ENCODE results near the gene ADSS1.

Gene ADSS1

DNA sequence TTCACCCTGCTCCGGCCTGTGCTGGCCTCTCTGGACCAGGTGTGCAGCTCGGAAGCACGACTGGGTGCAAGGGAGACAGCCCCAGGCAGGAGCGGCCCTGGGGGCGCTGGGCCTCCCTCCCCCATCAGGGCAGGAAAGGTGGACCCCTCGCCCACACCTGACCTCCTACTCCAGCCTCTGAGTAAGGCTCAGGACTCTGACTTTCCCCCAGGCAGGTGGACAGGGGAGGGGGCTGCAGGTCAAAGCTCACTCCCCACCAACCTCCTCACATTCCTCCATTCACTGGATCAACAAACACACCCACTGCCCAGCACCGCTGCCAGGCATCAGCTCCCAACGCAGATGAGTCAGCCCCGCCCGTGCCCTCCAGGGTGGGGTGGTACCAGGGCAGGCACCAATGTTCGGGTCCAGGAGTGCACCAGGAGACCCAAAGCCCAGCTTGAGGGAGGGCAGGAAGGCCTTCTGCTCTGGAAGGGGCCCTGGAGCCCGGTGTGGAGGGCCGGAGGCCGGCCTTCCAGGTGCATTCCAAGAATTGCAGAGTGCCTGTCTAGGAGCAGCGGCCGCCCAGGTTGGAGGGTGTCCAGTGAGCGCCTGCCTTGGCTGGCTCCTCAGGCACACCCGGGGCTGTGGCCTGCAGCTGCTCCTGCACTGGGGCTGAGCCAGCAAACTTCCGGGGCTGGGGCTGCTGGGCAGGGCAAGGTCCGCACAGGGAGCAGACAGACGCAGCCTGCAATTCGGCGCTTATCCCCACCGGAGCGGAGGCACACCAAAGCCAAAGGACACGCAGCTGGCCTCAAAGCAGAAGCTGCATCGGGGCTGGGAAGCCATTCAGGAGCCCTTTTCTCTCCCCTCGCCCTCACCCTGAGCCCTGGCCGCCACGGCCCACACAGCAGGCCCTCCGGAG lies 36.2 kb upstream of the ADSS1 start:
- peak in 2 of 4 experiments; percentile 26 to 32 for DNase-seq

DNA sequence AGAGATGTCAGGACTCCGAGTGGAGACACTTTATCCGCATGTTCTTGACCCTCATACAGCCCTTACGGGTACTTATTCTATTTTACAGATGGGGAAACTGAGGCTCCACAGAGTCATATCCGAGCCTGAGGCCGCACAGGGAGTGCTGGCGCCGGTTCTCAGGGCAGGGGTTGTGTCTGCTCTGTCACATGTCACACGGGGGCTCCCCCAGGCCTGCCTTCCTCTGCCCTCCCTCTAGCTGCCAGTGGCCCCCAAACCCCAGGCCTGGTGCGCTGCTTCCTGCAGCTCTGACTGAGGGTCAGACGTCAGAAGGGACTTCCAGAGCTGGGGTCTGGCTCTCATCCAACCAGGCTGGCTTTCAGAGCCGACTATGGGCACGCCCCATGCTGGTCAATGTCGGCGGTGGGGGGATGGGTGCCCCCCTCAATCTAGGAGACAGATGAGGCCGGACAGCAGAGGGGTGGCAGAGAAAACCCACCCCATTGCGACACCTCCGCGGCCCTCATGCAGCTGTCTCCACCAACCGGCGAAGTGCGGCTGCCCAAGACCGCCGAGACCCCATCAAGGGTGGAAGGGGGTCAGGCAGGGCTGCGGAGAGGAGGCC lies 35.4 kb upstream of the ADSS1 start:
- peak; percentile 25 to 59 (median 46) for DNase-seq

DNA sequence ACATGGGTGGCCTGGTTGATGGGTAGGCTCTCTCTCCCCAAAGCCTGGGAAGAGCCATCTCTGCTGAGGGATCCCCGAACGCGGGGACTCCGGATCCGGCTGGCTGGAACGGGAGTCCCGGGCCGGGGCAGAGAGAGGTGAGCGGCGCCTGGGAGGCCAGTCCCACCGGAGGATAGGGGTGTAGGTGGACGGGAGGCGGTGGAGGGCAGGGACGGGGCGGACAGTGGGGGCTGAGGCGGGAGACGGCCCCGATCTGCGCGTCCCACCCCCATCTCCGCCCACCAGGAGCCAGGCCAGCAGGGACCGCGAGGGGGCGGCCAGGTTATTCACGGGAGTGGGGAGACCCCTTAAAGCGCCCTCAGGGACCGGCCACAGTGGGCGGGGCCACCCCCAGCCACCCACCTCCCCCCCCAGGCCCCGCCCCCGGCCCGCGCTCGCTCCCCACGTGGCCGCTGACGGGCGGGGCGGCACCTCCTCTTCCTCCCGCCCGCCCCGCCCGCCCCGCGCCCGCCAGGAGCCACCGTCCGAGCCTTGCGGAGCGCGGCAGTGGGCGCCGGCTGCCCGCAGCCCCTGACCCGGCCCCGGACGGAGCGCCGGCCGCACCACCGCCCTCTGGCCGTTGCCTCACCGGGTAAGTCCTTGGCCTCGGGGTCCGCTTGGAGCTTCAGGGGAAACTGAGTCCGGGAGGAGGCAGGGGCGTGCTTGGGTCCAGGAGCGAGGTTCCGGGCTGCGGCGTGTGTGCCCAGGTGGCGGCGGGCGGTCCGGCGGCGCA lies 34.7 kb upstream of the ADSS1 start, which contains the start of gene INF2:
Gene INF2, plus strand, starts transcription at position 510 of the 772 bp plus-strand sequence. CDS start 11,748 bp downstream, outside the sequence.
- peak; percentile 55 to 85 (median 70) for DNase-seq

DNA sequence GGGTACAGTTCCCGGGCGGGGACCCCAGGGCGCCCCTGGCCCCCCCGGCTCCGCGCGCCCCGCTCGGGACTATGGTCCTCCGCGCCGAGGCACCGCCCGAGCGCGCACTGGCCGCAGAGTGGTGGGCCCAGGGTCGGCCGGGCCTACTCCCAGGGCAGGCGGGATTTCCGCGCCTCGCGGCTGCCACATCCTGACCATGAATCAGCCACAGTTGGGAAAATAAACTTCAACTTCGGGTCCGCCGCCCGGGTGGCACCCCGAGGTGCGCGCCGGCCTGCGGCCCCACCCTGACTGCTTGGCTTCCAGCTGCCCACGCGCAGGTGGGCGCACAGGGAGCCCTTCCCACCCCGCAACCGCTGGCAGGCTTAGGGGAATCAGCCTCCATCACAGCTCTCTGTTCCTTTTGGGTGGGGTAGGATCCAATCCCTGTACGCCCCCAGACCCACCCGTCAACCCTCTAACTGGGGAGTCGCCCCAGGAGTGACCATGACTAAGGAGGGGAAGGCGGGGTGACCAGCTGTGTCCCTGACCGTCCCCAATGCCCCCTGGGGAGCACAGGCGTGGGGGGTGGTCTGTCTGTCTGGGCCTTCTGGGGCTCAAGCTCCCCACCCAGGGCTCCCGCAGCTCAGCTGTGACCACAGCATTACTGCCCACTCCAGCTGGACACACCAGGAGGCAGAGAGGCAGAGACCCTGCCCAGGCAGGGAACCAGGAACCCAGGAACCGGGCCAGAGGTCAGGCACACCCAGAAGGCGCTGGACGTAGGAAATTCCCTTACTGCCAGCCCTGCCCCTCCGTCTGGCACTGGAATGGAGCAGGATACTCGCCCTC lies 33.9 kb upstream of the ADSS1 start:
- peak; percentile 20 to 72 (median 50) for DNase-seq

DNA sequence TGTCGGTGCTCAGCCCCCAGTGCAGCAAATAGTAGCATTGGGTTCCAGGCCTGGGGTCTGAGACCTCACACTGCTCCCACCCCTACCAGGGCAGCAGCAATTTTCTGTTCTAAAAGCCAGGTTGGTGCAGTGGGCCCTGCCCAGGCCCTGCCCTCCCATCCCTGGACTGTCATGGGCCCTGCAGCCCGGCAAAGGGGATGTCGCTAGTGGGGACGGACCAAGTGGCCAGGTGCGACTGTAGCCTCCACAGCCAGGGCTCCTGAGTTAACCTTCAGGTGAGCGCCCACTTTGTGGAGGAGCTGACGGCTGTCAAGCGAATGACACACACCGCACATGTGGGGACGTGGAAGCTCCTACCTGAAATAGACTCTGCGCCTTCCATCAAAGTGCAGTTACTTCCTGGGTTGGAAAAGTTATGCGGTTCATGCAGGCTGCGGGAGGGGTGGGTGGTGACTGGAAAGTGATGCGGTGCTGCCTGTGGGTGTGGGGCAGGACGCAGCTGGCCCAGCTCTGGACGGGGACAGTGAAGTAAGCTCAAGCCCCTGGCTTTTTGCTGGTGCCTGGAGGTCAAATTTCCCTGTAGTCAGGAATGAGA lies 33.1 kb upstream of the ADSS1 start:
- DNase-seq: no peak

DNA sequence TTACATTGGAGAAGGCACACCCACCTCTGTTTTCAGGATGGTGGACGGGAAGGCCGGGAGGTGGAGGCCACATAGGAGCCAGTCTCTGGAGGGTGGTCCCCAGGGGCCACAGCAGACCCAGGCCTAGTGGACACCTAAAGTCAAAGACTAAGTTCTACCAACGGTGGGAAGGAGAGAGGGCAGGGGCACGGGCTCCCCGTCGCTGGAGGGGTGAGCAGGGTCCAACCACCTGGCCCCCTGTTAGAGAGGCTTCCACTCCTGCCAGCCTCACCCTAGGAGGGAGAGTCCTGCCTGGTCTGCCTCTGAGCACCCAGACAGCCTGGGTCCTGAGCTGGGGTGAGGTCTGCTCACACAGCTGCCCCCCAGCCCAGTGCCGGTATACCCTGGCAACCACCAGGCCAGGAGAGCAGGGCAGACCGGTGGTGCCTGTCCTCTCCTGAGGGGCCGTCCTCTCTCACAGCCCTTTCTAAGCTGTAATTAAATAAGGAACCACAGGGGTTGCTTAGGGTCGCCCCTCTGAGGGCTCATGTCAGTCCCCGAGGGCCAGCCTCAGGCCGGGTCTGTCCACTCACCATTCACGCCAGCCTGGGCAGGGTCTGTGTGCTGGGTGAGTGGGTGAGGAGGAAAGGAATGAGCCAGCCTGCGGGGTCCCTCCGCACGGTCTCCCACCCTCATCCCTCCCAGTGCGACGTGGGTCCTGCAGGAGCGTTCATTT lies 32.3 kb upstream of the ADSS1 start:
- no peak for DNase-seq

DNA sequence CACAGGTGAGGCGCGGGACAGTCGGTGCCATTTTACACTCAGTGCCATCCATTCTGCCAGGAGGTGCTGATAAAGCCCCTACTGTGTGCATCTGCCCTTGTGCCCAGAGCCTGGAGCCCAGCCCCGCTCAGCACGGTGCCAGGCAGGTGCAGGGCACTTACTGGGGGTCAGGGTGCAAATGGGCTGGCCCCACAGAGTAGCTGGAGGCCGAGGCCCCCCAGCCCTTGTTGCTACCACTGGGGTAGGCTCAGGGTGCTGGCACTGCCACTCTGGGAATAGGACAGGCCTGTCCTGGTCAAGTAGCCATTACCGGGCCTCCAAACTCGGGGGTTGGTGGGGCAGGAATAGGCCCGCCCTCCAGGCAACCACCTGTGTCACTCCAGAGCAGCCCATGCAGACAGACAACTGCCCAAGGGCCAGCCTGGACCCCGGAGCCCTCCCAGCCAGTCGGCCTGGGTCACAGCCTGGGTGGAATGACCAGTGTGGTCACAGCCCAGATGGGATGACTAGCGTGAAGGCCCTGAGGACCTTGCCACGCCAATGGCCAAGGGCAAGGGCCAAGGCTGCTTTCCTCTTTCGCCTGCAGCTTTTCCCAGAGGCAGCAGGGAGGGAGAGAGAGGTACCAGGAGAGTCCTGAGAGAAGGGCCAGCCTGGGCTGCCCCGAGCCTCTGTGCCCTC lies 31.6 kb upstream of the ADSS1 start:
- DNase-seq: no peak

DNA sequence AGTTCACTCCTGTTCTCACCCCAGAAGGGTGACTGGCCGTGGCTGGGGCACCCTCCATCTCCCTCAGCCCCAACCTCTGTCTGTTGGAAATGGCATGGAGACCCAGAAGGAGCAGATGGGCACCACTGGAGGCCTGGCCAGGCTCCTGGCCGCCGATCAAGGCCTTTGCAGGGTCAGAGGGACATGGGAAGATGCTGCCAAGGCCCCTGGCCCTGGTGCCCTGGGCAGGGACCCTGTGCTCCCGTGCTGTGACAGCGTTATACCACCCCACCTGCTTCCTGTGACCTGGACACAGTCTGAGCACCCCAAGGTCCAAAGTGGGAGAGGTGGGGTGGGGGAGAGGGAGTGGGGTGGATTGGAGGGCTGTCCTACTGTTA lies 31.1 kb upstream of the ADSS1 start:
- no peak for DNase-seq

DNA sequence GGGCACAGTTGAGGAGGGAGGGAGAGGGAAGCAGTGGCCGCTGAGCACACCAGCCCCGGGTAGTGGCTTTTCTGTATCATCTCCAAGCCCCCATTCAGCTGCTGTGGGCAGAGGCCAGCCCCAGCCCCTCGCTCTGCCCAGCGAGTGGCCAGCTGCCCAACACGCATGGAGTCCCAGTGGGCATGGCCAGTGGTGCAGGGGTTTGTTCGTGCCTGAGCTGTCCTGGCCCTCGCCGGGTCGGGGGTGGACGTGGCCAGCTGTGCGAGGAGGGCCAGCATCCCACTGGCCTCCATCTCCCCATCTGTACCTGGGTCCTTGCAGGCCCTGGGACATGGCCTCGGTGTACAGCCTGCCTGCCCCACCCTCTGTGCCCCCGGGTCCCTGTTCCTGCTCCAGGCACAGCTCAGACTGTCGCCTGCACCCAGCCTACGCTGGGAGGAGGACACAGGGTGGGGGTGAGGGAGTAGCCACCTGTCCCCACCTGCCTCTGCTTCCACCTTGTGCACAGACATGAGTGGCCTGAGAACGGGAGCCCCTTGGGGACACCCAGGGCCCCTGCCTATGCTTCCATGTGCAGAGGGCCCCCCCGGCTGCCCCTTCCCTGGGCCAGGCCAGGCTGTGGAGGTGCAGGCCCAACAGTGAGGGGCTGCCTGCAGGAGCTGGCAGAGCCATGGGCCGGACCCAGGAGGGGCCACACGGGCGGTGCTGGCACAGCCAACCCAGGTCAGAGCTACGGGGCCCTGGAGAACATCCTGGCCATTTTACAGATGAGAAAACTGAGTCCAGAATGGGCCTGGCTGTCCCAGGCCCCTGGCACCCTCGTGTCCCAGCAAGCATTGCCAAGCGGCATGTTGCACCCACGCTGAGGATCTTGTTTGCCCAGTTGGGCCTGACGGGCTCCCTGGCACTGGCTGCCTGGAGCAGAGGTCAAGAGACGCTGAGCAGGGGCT lies 30.3 kb upstream of the ADSS1 start:
- no peak for DNase-seq

DNA sequence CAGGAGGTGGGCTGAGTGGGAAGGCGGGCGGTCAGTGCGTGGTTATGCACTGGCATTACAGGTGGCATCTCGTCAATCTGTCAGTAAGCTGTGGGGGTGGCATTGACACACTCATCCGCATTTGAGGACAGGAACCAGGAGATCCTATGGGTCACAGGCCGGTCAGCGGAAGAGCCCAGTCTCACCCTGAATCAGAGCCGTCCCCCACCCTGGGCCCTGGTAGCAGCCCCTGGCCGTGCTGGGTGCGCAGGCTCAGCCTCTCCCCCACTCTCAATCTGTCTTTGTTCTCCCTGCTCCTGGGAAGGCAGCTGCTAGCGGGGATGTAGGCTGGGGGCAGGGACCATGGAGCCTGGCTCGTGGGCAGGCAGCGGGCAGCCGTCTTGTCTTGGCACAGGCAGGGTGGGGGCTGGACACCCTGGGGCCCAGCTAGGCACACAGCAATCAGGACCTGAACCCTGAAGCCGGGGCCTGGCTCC lies 29.5 kb upstream of the ADSS1 start:
- no peak for DNase-seq

DNA sequence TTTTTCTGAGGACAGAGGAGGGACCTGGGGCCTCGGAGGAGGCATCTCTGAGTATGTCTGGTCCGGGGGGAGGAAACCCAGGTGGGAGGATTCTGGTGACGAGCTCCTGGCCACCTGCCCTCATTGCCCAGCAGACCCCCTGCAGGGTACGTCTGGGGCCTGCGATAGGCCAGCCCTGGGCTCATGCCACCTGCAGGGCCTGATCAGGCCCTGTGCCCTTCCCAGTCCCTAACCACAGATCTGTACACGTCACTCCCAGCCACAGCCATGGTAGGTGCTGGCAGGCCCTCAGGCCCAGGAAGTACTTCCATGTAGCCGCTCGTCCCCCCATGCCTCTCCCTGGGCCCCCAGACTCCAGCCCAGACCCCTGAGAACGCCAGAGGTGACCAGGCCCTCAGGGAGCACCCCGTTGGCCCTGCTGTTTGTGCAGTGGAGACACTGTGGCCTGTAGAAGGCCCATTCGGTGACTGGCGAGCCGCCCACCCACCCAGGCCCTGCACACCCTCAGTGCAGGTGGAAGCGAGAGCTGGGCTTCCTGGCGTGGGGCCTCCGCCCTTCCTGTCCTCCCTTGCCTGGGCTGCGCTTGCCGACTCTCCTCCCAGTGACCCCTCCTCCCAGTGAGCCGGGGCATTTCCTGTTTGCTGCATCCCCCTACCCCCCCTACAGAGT lies 28.9 kb upstream of the ADSS1 start:
- no peak for DNase-seq

DNA sequence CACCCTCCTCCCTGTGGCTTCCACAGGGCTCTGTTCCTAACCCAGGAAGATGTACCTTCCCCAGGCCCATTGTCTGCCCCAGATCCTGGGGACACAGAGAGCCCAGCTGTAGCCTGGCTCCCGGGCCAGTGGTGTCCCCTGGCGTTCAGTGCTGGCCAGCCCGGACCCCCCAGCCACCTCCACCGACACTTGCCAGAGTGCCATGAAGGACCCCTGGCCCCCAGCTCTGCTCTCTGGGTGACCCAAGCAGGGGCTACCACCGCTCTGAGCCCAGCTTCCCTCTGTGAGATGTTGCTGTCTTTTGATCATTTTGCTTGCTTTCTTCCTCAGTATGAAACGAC lies 28.4 kb upstream of the ADSS1 start:
- no peak for DNase-seq

DNA sequence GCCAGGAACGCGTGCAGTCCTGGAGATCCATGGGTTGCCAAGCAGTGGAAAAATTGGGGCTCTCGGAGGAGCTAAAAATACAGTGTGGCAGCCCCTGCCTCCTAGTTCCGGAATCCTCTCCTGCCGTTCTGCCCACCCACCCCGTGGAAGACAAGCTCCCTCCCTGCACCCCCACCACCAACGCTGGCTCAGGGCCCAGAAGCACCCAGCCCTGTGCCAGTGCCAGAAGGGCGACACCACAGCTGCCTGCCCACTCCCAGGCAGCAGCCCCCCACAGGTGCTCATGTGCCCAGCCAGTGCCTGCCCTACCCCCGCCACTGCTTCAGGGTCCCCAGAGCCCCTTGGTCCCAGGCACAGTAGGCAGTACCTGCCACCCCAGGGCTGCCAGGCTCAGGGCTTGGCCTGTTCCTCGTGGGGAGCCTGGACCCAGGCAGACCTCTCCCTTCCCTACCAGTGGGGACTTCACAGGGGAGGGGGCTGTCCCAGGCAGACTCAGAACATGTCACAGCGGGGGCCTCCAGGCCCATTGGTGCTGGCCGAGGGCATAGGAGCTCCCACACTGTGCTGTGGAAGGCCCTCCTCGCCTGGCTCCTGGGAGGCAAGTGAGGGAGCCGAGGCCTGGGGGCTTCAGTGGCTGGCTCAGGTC lies 27.2 kb upstream of the ADSS1 start:
- DNase-seq: no peak

DNA sequence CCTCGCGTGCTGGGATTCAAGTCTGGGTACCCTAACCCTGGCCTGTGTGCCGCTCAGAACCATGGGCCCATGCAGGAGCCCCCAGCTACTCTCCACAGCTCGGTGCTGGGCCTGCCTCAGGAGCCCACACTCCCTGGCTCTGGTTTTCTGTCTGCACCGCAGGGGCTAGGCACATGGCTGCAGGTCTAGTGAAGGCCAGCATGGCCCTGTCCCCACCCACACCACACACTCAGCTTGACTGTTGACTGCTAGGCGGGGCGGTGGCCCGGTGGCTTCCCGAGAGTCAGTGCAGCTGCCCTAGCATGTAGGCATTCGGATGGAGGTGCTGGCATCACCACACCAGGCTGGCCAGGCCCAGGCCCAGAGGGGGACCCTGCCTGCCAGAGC lies 26.7 kb upstream of the ADSS1 start:
- DNase-seq: no peak

DNA sequence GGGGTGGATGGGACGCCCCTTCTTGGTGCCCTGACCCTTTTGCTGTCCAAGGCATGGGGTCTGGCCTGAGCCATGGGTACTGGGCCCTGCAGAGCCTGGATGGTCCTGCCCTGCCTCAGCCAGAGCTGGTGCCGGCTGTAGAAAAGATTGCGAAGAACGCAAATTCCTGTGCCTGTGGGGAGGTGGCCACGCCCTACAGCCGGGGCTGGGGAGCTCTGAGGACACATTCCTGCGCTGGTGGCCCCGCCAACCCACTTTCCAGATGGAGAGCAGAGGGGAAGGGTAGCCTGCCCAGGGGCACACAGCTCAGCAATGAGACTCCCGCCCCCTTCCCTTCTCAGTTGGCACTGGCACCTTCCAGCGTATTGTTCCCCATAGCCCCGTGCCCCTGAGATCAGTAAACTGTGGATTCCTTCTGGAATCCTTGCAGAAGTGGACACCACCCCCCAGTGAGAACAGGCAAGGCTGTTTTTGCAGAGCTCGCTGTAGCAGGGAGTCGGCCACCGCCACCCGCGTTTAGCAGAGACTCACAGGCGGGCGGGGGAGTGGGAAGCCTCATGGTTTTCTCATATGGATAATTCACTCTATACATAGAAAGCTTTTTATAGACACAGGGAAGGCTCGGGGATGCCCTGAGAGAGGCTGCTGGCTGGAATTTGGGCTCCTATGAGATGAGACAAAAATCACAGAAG lies 26.0 kb upstream of the ADSS1 start:
- no peak for DNase-seq

DNA sequence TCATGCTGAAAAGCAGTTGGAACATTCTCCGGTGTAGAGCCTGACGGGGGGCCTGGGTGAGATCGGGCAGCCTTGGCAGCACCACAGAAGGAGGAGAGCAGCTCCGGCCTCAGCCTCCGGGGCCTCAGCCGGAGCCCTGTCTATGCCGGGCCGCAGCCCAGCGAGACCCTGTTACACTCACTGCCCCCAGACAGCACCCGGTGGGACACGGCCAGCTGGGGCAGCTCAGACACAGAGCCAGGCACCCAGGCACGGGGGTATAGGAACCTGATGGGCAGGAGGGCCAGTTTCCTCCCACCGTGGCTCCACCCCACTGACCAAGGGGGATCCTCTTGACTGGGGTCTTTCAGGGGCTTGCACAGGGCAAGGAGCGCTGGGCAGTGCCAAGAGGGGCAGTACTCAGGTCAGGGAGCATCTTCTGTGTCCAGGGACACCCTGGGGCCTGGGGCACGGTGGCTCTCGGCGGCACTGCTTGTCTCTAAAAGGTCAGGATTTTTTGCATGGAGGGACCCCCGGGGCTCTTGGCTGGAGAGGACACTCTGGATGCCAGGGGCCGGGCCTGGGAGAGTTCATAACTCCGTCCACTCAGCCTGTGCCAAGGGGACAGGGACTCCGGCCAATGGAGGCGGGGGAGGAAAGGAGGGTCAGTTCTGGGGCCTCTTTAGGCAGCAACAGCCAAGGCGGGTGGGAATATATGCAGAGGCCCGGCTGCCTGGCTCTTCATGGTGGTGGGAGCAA lies 25.2 kb upstream of the ADSS1 start:
- DNase-seq: no peak

DNA sequence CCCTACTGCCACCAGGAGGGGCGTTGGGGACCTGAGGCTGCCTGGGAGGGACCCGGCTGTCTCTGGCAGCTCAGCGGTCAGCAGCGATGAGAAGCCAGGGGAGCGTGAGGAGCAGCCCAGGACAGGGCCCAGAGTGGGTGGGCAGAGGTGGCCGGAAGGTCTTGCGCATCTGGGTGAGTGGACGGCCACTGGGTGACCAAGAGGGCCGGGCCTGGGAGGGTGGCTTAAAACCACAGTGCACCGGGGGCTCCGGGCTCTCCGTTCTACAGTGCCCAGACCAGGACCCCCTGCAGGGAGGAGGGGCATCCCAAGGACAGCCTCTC lies 24.6 kb upstream of the ADSS1 start:
- no peak for DNase-seq

All from suppressor macrophage (primary cell).